ENCODE results near the gene TMEM259.

The TMEM259 gene

DNA sequence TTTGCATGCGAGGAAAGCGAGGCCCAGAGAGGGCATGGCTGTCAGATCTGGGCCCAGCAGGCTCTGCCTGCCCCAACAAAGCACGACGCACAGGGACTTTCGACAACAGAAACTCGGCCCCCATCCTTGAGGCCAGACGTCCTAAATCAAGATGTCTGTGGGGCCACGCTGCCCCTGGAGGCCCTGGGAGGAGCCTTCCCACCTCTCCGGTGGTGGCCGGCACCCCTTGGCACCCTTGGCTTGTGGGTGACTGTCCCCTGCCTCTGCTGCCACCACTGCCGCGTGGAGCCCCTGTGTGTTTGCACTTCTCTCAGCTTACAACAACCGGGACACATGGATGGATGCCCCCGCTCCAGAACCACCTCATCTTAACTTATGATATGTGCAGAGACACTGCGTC is 32.4 kb downstream of the TMEM259 start:
- H3K9ac ChIP-seq (ENCODE audit: low read length) = no peak overlapping the region
- no peak overlapping the region for H3K4me2 ChIP-seq (ENCODE audit: low read depth, low read length, poor library complexity, severe bottlenecking)
- no peaks in the 10 kb centered on the region for H3K9me2 ChIP-seq (replicated peaks; ENCODE audit: insufficient read depth, low read length)
- H2AFZ ChIP-seq (ENCODE audit: low read depth, low read length, severe bottlenecking) = no peak overlapping the region
- H3K9me3 ChIP-seq (ENCODE audit: insufficient read depth, low read length) = no peaks in the 10 kb centered on the region
- no peak overlapping the region for H3K27ac ChIP-seq (ENCODE audit: low read depth, low read length)
- no peaks in the 10 kb centered on the region for H3K36me3 ChIP-seq (ENCODE audit: low read length)
- TF ChIP-seq, protein P1, sequence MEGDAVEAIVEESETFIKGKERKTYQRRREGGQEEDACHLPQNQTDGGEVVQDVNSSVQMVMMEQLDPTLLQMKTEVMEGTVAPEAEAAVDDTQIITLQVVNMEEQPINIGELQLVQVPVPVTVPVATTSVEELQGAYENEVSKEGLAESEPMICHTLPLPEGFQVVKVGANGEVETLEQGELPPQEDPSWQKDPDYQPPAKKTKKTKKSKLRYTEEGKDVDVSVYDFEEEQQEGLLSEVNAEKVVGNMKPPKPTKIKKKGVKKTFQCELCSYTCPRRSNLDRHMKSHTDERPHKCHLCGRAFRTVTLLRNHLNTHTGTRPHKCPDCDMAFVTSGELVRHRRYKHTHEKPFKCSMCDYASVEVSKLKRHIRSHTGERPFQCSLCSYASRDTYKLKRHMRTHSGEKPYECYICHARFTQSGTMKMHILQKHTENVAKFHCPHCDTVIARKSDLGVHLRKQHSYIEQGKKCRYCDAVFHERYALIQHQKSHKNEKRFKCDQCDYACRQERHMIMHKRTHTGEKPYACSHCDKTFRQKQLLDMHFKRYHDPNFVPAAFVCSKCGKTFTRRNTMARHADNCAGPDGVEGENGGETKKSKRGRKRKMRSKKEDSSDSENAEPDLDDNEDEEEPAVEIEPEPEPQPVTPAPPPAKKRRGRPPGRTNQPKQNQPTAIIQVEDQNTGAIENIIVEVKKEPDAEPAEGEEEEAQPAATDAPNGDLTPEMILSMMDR (IDR thresholded peaks at IDR 0.05; ENCODE audit: insufficient read depth, low read length, poor library complexity, severe bottlenecking) = no peak
- TF ChIP-seq EZH2phosphoT487 (conservative IDR thresholded peaks at IDR 0.05; ENCODE audit: low read length) = no peak
- no peak overlapping the region for H3K4me3 ChIP-seq (ENCODE audit: insufficient read depth, low read length, poor library complexity, severe bottlenecking)
- H4K20me1 ChIP-seq (ENCODE audit: low read depth, low read length) = no peaks in the 10 kb centered on the region
- no peaks in the 10 kb centered on the region for H3K27me3 ChIP-seq (ENCODE audit: low read length)
- peaks cover 3% of the 10 kb centered on the region for H3F3A ChIP-seq (ENCODE audit: insufficient read depth)
- 0 out of 2 replicates have a peak, but pooled peaks cover 6% of the 10 kb centered on the region for H3K79me2 ChIP-seq (ENCODE audit: insufficient read depth, low read length)

DNA sequence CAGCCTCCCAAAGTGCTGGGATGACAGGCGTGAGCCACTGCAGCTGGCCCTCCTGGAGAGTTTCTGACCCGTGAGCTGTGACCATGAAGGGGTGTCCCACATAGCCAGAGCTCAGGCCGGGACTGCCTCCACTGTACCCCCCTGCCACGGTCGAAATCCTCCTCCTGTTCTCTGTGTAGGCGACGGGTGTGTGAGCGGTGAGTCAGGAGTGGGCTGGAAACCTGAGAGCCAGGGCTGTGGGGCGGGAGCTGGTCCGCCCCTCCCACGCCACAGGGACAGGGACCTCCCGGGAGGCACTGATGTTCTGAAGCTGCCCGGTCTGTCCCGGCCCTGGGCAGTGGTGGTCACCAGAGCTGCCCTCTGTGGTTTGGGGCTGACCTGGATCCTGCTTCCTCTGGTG is 32.8 kb downstream of the TMEM259 start:
- Histone ChIP-seq H3K9me2 (replicated peaks; ENCODE audit: insufficient read depth, low read length) (no peaks in the 10 kb centered on the region), H3F3A (ENCODE audit: insufficient read depth) (peaks cover 7% of the 10 kb centered on the region), H3K36me3 (ENCODE audit: low read length) (no peaks in the 10 kb centered on the region), H3K27ac (ENCODE audit: low read depth, low read length) (no peak overlapping the region), H3K4me2 (ENCODE audit: low read depth, low read length, poor library complexity, severe bottlenecking) (no peak overlapping the region), H3K9ac (ENCODE audit: low read length) (no peak overlapping the region), H3K9me3 (ENCODE audit: insufficient read depth, low read length) (no peaks in the 10 kb centered on the region), H2AFZ (ENCODE audit: low read depth, low read length, severe bottlenecking) (no peak overlapping the region), H3K79me2 (ENCODE audit: insufficient read depth, low read length) (0 out of 2 replicates have a peak, but pooled peaks cover 6% of the 10 kb centered on the region), H3K27me3 (ENCODE audit: low read length) (no peaks in the 10 kb centered on the region), H3K4me3 (ENCODE audit: insufficient read depth, low read length, poor library complexity, severe bottlenecking) (no peak overlapping the region), H4K20me1 (ENCODE audit: low read depth, low read length) (no peaks in the 10 kb centered on the region)
- TF ChIP-seq EZH2phosphoT487 (conservative IDR thresholded peaks at IDR 0.05; ENCODE audit: low read length) = no peak
- TF ChIP-seq, protein P1 (IDR thresholded peaks at IDR 0.05; ENCODE audit: insufficient read depth, low read length, poor library complexity, severe bottlenecking) = no peak

DNA sequence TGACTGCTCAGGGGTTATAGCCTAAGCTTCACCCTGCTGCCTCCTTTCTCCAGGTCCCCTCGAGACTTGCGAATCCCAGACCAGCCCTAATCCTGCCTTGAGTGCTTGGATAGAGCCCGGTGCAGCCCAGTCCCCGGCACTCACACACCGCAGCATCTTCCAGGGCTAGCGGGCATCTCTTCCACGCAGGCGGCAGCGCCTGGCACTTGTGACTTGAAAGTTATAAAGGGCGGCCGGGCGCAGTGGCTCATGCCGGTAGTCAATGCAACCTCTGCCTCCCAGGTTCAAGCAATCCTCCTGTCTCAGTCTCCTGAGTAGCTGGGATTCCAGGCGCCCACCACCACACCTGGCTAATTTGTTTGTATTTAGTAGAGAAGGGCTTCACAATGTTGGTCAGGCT is 34.8 kb downstream of the TMEM259 start:
- TF ChIP-seq, protein P1 (IDR thresholded peaks at IDR 0.05; ENCODE audit: insufficient read depth, low read length, poor library complexity, severe bottlenecking) = no peak
- TF ChIP-seq EZH2phosphoT487 (conservative IDR thresholded peaks at IDR 0.05; ENCODE audit: low read length) = no peak
- no peak overlapping the region for H3K27ac ChIP-seq (ENCODE audit: low read depth, low read length)
- H2AFZ ChIP-seq (ENCODE audit: low read depth, low read length, severe bottlenecking) = no peak overlapping the region
- no peaks in the 10 kb centered on the region for H3K9me2 ChIP-seq (replicated peaks; ENCODE audit: insufficient read depth, low read length)
- no peaks in the 10 kb centered on the region for H3K9me3 ChIP-seq (ENCODE audit: insufficient read depth, low read length)
- peaks cover 9% of the 10 kb centered on the region for H3F3A ChIP-seq (ENCODE audit: insufficient read depth)
- no peak overlapping the region for H3K4me3 ChIP-seq (ENCODE audit: insufficient read depth, low read length, poor library complexity, severe bottlenecking)
- H3K36me3 ChIP-seq (ENCODE audit: low read length) = no peaks in the 10 kb centered on the region
- H3K79me2 ChIP-seq (ENCODE audit: insufficient read depth, low read length) = 0 out of 2 replicates have a peak, but pooled peaks cover 6% of the 10 kb centered on the region
- no peak overlapping the region for H3K4me2 ChIP-seq (ENCODE audit: low read depth, low read length, poor library complexity, severe bottlenecking)
- no peaks in the 10 kb centered on the region for H4K20me1 ChIP-seq (ENCODE audit: low read depth, low read length)
- no peaks in the 10 kb centered on the region for H3K27me3 ChIP-seq (ENCODE audit: low read length)
- H3K9ac ChIP-seq (ENCODE audit: low read length) = no peak overlapping the region
